SU-DHL-6 (cell line): ENCODE data around the gene TMA7.

Experiments
- EZH2phosphoT487 ChIP-seq: fragments of 200-600 bp; sonication (generic), shearing (Covaris generic); conservative IDR thresholded peaks from 2 replicates; pipeline ENCODE4 v1.6.1; 2018; ENCODE audit warnings: mild to moderate bottlenecking, antibody characterized with exemption, low read length, moderate library complexity, mixed read lengths
- TF ChIP-seq, protein P1 (sequence below): fragments of 200-600 bp; sonication (generic); IDR thresholded peaks from one replicate; pipeline ENCODE4 v1.5.1; 2017; ENCODE audit warnings: antibody characterized with exemption, mild to moderate bottlenecking, low read length, moderate library complexity; ENCODE audit not compliant: insufficient read depth, poor library complexity, severe bottlenecking

DNA sequence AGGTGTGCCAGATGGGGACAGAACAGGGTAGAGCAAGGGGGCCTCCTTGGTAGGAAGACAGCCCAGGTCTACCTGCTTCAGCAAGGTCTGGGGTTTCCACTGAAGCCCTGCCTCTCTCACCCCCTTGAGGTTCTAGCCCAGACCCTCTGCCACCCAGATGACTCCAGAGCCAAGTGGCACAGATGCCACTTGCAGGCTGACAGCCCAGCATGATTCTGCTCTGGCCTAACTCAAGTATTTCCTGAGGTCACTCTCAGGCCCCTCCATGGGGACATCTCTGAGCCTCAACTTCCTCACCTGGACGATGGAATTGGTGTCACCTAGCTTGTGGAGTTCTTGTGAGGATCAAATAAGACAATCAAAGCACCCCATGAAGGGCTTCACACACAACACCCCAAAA is 34.1 kb upstream of the TMA7 start:
- no peak for TF ChIP-seq EZH2phosphoT487
- TF ChIP-seq, protein P1, sequence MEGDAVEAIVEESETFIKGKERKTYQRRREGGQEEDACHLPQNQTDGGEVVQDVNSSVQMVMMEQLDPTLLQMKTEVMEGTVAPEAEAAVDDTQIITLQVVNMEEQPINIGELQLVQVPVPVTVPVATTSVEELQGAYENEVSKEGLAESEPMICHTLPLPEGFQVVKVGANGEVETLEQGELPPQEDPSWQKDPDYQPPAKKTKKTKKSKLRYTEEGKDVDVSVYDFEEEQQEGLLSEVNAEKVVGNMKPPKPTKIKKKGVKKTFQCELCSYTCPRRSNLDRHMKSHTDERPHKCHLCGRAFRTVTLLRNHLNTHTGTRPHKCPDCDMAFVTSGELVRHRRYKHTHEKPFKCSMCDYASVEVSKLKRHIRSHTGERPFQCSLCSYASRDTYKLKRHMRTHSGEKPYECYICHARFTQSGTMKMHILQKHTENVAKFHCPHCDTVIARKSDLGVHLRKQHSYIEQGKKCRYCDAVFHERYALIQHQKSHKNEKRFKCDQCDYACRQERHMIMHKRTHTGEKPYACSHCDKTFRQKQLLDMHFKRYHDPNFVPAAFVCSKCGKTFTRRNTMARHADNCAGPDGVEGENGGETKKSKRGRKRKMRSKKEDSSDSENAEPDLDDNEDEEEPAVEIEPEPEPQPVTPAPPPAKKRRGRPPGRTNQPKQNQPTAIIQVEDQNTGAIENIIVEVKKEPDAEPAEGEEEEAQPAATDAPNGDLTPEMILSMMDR: no peak
